Esophagus muscularis mucosa (tissue), 2 donors: Measurements from ENCODE around the gene OTUD7B.

Experiments
- EP300 ChIP-seq: sonication (generic); formaldehyde crosslinking; IDR thresholded peaks from one replicate; pipeline ENCODE4 v1.6.1; 2017; ENCODE audit warnings: antibody characterized with exemption
- POLR2A ChIP-seq: fragments of 450-650 bp; IDR thresholded peaks from one replicate; pipeline ENCODE4 v1.6.1; 2017; ENCODE audit warnings: antibody characterized with exemption, moderate library complexity, mild to moderate bottlenecking, low read depth

- TF ChIP-seq POLR2A (no peak), EP300 (no peak)
Measured at GRCh38 chr1:149979972-149980540, 30.5 kb downstream of the OTUD7B start.
